NB4 (cell line): Measurements from ENCODE around the gene IGFBPL1.

Experiments
- MYC ChIP-seq: IDR thresholded peaks from 2 replicates; pipeline ENCODE4 v1.6.1; 2011; ENCODE audit warnings: low read depth, low read length
- POLR2A ChIP-seq: IDR thresholded peaks from 2 replicates; pipeline ENCODE4 v1.6.1; 2011; ENCODE audit warnings: mild to moderate bottlenecking; ENCODE audit not compliant: insufficient read length; ENCODE audit errors: extremely low read depth
- TF ChIP-seq, protein P1 (sequence below): IDR thresholded peaks from one replicate; pipeline ENCODE4 v1.5.1; 2012; ENCODE audit warnings: low read depth, low read length
- TF ChIP-seq, protein P2 (sequence below): IDR thresholded peaks from 2 replicates; pipeline ENCODE4 v1.6.1; 2011; ENCODE audit warnings: low read depth, low read length

DNA sequence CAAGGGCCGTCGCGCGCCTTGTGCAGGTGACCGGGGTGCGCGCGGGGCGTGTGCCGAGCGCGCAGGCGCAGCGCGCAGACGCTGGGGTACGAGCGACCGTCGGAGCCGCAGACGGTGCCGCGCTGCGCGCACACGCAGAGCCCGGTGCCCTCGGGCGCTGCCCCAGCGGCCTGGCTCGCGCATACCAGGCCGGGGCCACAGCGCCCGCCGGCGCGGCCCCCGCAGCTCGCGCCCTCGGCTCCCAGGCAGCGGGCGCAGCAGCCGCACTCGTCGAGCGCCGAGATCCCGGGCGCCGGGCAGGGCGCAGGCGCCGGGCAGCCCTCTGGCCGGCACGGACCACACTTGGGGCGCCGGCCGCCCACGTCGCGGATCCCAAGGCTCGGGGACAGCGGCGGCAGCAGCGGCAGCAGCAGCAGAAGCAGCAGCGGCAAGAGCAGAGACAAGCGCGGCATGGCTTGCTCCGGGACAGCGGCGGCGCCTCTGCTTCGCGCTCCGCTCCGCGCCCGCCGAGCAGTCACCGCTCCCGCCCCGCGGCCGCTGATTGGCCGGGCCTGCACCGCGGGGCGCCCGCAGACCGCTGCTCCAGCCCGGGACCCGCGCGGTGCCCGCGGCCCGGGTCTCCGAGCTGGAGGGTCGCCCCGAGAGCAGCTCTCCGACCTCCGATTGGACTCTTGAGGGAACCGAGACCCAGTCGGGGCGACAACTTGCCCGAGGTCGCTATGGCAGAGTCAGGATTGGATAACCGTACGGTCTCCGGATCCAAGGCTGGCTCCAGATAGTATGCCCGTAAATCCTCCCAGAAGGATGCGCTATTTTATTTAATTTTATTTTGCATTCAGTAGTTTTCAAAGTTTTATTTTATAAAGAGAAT is at the start of gene IGFBPL1:
- no peak for TF ChIP-seq POLR2A
- TF ChIP-seq, protein P1, sequence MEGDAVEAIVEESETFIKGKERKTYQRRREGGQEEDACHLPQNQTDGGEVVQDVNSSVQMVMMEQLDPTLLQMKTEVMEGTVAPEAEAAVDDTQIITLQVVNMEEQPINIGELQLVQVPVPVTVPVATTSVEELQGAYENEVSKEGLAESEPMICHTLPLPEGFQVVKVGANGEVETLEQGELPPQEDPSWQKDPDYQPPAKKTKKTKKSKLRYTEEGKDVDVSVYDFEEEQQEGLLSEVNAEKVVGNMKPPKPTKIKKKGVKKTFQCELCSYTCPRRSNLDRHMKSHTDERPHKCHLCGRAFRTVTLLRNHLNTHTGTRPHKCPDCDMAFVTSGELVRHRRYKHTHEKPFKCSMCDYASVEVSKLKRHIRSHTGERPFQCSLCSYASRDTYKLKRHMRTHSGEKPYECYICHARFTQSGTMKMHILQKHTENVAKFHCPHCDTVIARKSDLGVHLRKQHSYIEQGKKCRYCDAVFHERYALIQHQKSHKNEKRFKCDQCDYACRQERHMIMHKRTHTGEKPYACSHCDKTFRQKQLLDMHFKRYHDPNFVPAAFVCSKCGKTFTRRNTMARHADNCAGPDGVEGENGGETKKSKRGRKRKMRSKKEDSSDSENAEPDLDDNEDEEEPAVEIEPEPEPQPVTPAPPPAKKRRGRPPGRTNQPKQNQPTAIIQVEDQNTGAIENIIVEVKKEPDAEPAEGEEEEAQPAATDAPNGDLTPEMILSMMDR: no peak
- TF ChIP-seq, protein P2, sequence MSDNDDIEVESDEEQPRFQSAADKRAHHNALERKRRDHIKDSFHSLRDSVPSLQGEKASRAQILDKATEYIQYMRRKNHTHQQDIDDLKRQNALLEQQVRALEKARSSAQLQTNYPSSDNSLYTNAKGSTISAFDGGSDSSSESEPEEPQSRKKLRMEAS: no peak
- TF ChIP-seq MYC: no peak
